Astrocyte of the spinal cord (primary cell): ENCODE measurements around the gene FZD7.
A peak's percentile ranks its signal among the peaks of the same experiment; 100 is the strongest.

Experiments
- DNase-seq: peaks from one replicate; pipeline ENCODE4 v3.0.0; 2011; ENCODE audit warnings: low read depth, low spot score
- H3K4me3 ChIP-seq: 2 replicates; pipeline ENCODE4 v1.5.1; 2011; ENCODE audit warnings: low read depth, mild to moderate bottlenecking, low read length, moderate library complexity
- in situ Hi-C: cut with HindIII; loops from 2 replicates; pipeline ENCODE4 v1.10.0; 2017; ENCODE audit warnings: low sequenced_read_pairs
- TF ChIP-seq, protein P1 (sequence below): IDR thresholded peaks from 2 replicates; pipeline ENCODE4 v1.5.1; 2012; ENCODE audit warnings: low read depth, mild to moderate bottlenecking, low read length, inconsistent platforms

Gene FZD7

DNA sequence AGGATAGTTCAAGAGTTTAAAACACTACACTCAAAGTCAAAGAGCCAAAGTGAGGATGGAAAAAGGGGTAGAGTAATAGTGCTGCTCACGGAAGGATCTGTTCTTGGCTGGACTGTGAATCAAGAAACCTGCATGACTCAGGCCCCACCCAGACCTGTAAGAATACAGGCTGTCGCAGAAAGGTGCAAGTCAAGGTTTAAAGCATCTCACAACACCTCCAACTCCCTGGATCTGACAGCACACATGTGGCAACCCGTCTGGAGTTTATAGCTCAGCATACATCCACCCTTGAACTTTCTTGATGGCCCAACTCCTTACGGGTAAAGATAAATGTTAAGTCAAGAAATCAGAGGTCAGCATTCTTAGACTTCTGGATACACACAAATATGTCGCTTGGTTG is 45.7 kb downstream of the FZD7 start:
- TF ChIP-seq, protein P1, sequence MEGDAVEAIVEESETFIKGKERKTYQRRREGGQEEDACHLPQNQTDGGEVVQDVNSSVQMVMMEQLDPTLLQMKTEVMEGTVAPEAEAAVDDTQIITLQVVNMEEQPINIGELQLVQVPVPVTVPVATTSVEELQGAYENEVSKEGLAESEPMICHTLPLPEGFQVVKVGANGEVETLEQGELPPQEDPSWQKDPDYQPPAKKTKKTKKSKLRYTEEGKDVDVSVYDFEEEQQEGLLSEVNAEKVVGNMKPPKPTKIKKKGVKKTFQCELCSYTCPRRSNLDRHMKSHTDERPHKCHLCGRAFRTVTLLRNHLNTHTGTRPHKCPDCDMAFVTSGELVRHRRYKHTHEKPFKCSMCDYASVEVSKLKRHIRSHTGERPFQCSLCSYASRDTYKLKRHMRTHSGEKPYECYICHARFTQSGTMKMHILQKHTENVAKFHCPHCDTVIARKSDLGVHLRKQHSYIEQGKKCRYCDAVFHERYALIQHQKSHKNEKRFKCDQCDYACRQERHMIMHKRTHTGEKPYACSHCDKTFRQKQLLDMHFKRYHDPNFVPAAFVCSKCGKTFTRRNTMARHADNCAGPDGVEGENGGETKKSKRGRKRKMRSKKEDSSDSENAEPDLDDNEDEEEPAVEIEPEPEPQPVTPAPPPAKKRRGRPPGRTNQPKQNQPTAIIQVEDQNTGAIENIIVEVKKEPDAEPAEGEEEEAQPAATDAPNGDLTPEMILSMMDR, result no peak
- in situ Hi-C loops, result no loop called here
- H3K4me3 ChIP-seq, result no peak overlapping the region
- DNase-seq, result no peak

DNA sequence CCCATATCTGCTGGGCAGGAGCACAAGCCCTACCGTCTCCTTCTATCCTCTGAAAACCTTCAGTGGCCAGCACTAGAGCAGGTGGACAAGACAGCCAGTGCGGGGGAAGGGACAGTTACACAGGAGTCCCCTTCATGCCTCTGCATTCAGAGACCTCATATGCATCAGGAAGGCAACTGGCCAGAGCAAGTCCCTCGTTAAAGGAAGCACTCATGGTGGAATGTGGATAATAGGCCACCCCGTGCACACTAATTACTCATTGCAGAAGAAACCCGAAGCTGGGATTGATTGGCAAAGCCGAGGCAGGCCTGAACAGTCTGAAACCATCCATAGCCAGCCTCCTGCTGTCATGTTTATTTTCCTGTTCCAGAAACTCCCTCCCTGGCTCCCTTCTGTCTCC is 50.6 kb downstream of the FZD7 start:
- peak; percentile 57 for DNase-seq
- H3K4me3 ChIP-seq, result no peak overlapping the region
- in situ Hi-C loops, result no loop called here
- TF ChIP-seq, protein P1, result no peak
